ENCODE results near the gene NBEAL2. TPM values are rescaled to one million over a fixed set of nuclear protein-coding genes. Genes with fewer than 3 reads are reported as not detected.
A peak's percentile ranks its signal among the peaks of the same experiment; 100 is the strongest.

Gene NBEAL2
- total RNA-seq, 1 donor, result 4.3 TPM

DNA sequence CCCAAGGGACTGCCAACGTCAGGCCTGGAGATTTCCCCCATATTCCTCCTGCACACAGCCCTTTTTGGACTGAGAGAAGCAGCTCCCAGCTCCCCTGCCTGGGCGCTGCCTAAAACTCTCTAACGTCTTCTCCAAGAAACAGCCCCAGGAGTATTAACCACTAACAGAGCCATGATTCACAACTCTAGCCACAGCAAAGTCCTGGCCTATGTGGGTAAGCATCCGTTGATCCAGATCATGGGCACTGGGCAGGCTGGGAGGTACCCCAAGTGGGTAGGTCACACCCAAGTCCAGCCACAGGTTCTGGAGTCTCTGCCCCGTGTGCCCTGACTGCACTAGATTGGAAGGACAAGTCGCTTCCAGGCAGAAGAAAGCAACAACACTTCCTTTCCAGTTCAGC is 31.9 kb downstream of the NBEAL2 start:
- no peak overlapping the region for H3K4me3 ChIP-seq (ENCODE audit: insufficient read depth, low read length)
- peaks cover under 1% of the 10 kb centered on the region for H3K36me3 ChIP-seq (ENCODE audit: insufficient read depth, low read length)
- H2AFZ ChIP-seq (ENCODE audit: low read length), result no peak overlapping the region
- no peak overlapping the region for H3K27ac ChIP-seq (ENCODE audit: low read depth, low read length)
- peak; percentile 92 for DNase-seq (ENCODE audit: insufficient read length, low spot score, missing footprints)
- no peaks in the 10 kb centered on the region for H3K27me3 ChIP-seq (ENCODE audit: insufficient read depth, low read length)
- TF ChIP-seq, protein P1, sequence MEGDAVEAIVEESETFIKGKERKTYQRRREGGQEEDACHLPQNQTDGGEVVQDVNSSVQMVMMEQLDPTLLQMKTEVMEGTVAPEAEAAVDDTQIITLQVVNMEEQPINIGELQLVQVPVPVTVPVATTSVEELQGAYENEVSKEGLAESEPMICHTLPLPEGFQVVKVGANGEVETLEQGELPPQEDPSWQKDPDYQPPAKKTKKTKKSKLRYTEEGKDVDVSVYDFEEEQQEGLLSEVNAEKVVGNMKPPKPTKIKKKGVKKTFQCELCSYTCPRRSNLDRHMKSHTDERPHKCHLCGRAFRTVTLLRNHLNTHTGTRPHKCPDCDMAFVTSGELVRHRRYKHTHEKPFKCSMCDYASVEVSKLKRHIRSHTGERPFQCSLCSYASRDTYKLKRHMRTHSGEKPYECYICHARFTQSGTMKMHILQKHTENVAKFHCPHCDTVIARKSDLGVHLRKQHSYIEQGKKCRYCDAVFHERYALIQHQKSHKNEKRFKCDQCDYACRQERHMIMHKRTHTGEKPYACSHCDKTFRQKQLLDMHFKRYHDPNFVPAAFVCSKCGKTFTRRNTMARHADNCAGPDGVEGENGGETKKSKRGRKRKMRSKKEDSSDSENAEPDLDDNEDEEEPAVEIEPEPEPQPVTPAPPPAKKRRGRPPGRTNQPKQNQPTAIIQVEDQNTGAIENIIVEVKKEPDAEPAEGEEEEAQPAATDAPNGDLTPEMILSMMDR (IDR thresholded peaks at IDR 0.05; ENCODE audit: extremely low read depth, low read depth, low read length), result no peak
- H3K4me1 ChIP-seq (ENCODE audit: insufficient read depth, low read length), result peaks cover 20% of the 10 kb centered on the region
- no peak overlapping the region for H3K4me2 ChIP-seq (ENCODE audit: insufficient read depth, low read length)
- no peaks in the 10 kb centered on the region for H3K79me2 ChIP-seq (ENCODE audit: insufficient read depth, low read length)
- peaks cover 3% of the 10 kb centered on the region for H4K20me1 ChIP-seq (ENCODE audit: insufficient read depth, low read length)
- no peaks in the 10 kb centered on the region for H3K9me3 ChIP-seq (ENCODE audit: low read depth, low read length)

DNA sequence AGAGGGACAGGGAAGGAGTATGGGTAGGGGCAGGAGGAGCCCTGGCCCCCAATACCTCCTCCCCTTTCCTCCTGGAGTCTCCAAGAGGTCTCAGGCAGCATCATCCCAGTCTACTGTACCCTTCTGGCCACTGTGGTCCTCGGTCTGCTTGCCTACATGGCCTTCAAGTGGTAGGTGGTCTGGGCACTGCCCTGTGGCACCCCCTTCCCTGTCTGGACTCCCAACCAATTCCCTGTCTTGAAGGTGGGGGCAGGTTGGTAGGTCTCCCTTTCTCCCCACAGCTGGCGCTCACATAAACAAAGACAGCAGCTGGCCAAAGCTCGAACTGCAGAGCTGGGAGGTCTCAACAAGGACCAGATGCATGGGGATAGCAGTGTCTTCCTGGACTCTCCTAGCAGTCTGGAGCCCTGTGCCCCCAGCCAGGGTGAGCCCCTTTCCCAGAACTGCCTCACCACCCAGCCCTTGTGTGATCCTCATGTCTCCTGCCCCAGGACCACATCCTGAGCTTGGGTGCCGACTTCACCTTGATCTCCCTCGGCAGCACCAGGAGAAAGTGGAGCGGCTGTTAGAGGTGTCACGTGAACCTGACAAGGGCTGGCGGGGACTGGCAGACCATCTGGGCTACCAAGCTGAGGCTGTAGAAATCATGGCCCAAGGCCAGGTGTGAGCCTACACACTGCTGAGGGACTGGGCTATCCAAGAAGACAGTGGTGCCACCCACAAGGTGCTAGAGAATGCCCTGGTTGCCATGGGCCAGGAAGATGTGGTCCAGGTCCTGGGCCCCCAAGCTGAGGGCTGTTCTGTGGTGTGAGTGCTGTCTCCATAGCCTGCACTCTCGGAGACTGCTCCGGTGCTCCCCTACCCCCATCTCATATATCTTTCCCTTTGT is 33.1 kb downstream of the NBEAL2 start:
- H3K9me3 ChIP-seq (ENCODE audit: low read depth, low read length), result no peaks in the 10 kb centered on the region
- H3K4me3 ChIP-seq (ENCODE audit: insufficient read depth, low read length), result no peak overlapping the region
- H3K79me2 ChIP-seq (ENCODE audit: insufficient read depth, low read length), result no peaks in the 10 kb centered on the region
- peaks cover 32% of the 10 kb centered on the region for H3K4me1 ChIP-seq (ENCODE audit: insufficient read depth, low read length)
- peak; percentile 71 for DNase-seq (ENCODE audit: insufficient read length, low spot score, missing footprints)
- TF ChIP-seq, protein P1 (IDR thresholded peaks at IDR 0.05; ENCODE audit: extremely low read depth, low read depth, low read length), result no peak
- no peak overlapping the region for H3K4me2 ChIP-seq (ENCODE audit: insufficient read depth, low read length)
- H4K20me1 ChIP-seq (ENCODE audit: insufficient read depth, low read length), result peaks cover 7% of the 10 kb centered on the region
- H2AFZ ChIP-seq (ENCODE audit: low read length), result no peak overlapping the region
- peaks cover 5% of the 10 kb centered on the region for H3K36me3 ChIP-seq (ENCODE audit: insufficient read depth, low read length)
- no peak overlapping the region for H3K27ac ChIP-seq (ENCODE audit: low read depth, low read length)
- H3K27me3 ChIP-seq (ENCODE audit: insufficient read depth, low read length), result no peaks in the 10 kb centered on the region

DNA sequence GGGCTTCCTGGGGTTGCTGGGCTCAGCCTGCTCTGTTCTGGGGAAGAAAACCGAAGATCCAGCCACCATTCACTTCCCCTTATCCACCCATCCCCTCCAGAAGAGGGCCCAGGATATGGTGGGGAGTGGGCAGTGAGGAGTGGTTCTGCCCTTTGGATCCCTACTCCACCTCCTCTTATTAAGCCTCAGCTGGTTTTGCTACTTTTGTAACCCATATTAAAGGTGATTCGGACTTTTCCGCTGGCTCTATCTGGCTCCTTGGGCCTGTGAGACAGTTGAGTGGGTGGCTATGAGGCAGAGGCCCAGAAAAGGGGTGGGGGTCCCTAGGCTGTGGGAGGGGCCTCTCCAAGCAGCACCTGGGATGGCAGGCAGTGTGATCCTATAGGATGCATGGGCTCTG is 33.8 kb downstream of the NBEAL2 start:
- H4K20me1 ChIP-seq (ENCODE audit: insufficient read depth, low read length), result peaks cover 7% of the 10 kb centered on the region
- H3K36me3 ChIP-seq (ENCODE audit: insufficient read depth, low read length), result peaks cover 5% of the 10 kb centered on the region
- peaks cover 3% of the 10 kb centered on the region for H3K79me2 ChIP-seq (ENCODE audit: insufficient read depth, low read length)
- no peak overlapping the region for H2AFZ ChIP-seq (ENCODE audit: low read length)
- no peak overlapping the region for H3K27ac ChIP-seq (ENCODE audit: low read depth, low read length)
- peaks cover 34% of the 10 kb centered on the region for H3K4me1 ChIP-seq (ENCODE audit: insufficient read depth, low read length)
- no peaks in the 10 kb centered on the region for H3K9me3 ChIP-seq (ENCODE audit: low read depth, low read length)
- H3K4me3 ChIP-seq (ENCODE audit: insufficient read depth, low read length), result no peak overlapping the region
- TF ChIP-seq, protein P1 (IDR thresholded peaks at IDR 0.05; ENCODE audit: extremely low read depth, low read depth, low read length), result no peak
- no peaks in the 10 kb centered on the region for H3K27me3 ChIP-seq (ENCODE audit: insufficient read depth, low read length)
- H3K4me2 ChIP-seq (ENCODE audit: insufficient read depth, low read length), result no peak overlapping the region
- DNase-seq (ENCODE audit: insufficient read length, low spot score, missing footprints), result no peak

DNA sequence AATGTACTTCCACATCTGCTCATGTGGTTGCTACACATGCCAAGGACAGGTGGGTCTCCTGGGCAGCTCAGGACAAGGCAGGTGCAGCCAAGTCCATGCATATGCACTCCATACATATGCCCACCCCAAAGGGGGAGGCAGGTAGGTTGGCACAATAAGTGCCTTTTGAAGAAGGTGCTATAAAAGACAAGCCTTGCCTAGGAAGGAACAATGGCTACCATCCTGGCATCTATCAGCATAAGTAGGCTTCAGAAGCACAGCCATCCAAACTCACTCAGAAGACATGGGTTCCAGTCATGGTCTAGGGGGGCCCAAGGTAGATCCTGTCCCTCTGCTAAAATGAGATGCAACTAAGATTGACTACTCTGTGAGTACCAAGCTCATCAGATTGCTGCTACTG is 34.6 kb downstream of the NBEAL2 start:
- H4K20me1 ChIP-seq (ENCODE audit: insufficient read depth, low read length), result peaks cover 7% of the 10 kb centered on the region
- no peaks in the 10 kb centered on the region for H3K9me3 ChIP-seq (ENCODE audit: low read depth, low read length)
- no peak for DNase-seq (ENCODE audit: insufficient read length, low spot score, missing footprints)
- TF ChIP-seq, protein P1 (IDR thresholded peaks at IDR 0.05; ENCODE audit: extremely low read depth, low read depth, low read length), result no peak
- H3K4me1 ChIP-seq (ENCODE audit: insufficient read depth, low read length), result peaks cover 34% of the 10 kb centered on the region
- no peak overlapping the region for H3K27ac ChIP-seq (ENCODE audit: low read depth, low read length)
- no peak overlapping the region for H3K4me2 ChIP-seq (ENCODE audit: insufficient read depth, low read length)
- peaks cover 6% of the 10 kb centered on the region for H3K79me2 ChIP-seq (ENCODE audit: insufficient read depth, low read length)
- H3K27me3 ChIP-seq (ENCODE audit: insufficient read depth, low read length), result no peaks in the 10 kb centered on the region
- no peak overlapping the region for H3K4me3 ChIP-seq (ENCODE audit: insufficient read depth, low read length)
- H2AFZ ChIP-seq (ENCODE audit: low read length), result no peak overlapping the region
- H3K36me3 ChIP-seq (ENCODE audit: insufficient read depth, low read length), result peaks cover 7% of the 10 kb centered on the region
